Endodermal cell (in vitro differentiated cells): Measurements from ENCODE around the gene TGM6. TPM values are rescaled to one million over a fixed set of nuclear protein-coding genes. Genes with fewer than 3 reads are reported as not detected.

ENCODE experiments used
- DNase-seq: peaks from one replicate; pipeline ENCODE4 v3.0.0-alpha.2; 2017
- H3K27ac ChIP-seq: 2 replicates; pipeline ENCODE4 v1.5.1; 2013; ENCODE audit warnings: mild to moderate bottlenecking, low read depth, low read length, moderate library complexity
- H3K27me3 ChIP-seq: 2 replicates; pipeline ENCODE4 v1.6.1; 2013; ENCODE audit warnings: mild to moderate bottlenecking, low read length, moderate library complexity; ENCODE audit not compliant: insufficient read depth, control insufficient read depth, poor library complexity, severe bottlenecking
- H3K36me3 ChIP-seq: 2 replicates; pipeline ENCODE4 v1.7.0; 2013; ENCODE audit warnings: mild to moderate bottlenecking, low read length, moderate library complexity; ENCODE audit not compliant: control insufficient read depth, insufficient read depth
- H3K4me1 ChIP-seq: one replicate; pipeline ENCODE4 v1.7.0; 2013; ENCODE audit warnings: low read length; ENCODE audit not compliant: control insufficient read depth, insufficient read depth
- H3K4me3 ChIP-seq: 2 replicates; pipeline ENCODE4 v1.5.1; 2013; ENCODE audit warnings: mild to moderate bottlenecking, low read length, moderate library complexity
- H3K9ac ChIP-seq: 2 replicates; pipeline ENCODE4 v1.6.1; 2013; ENCODE audit warnings: mild to moderate bottlenecking, low read length, moderate library complexity; ENCODE audit not compliant: poor library complexity, severe bottlenecking; ENCODE audit errors: extremely low read depth
- H3K9me3 ChIP-seq: 2 replicates; pipeline ENCODE4 v1.6.1; 2013; ENCODE audit warnings: mild to moderate bottlenecking, low read length, moderate library complexity; ENCODE audit not compliant: control insufficient read depth
- H3K27ac Mint-ChIP-seq: 2 replicates; pipeline ENCODE4 v1.8.0; 2020; ENCODE audit warnings: mixed read lengths
- H3K27me3 Mint-ChIP-seq: 2 replicates; pipeline ENCODE4 v1.8.0; 2021; ENCODE audit warnings: mild to moderate bottlenecking, mixed read lengths; ENCODE audit not compliant: insufficient read depth
- H3K36me3 Mint-ChIP-seq: 2 replicates; pipeline ENCODE4 v1.8.0; 2020; ENCODE audit warnings: low read depth, mixed read lengths
- H3K4me1 Mint-ChIP-seq: 2 replicates; pipeline ENCODE4 v1.8.0; 2020; ENCODE audit warnings: mixed read lengths
- H3K4me3 Mint-ChIP-seq: 2 replicates; pipeline ENCODE4 v1.8.0; 2020; ENCODE audit warnings: mild to moderate bottlenecking, moderate library complexity, mixed read lengths
- H3K9me3 Mint-ChIP-seq: 2 replicates; pipeline ENCODE4 v1.8.0; 2020; ENCODE audit warnings: mild to moderate bottlenecking, mixed read lengths
- CTCF ChIP-seq: fragments of 200-600 bp; sonication (generic); conservative IDR thresholded peaks from 2 replicates; pipeline ENCODE4 v1.5.0; 2021; ENCODE audit warnings: antibody characterized with exemption, mild to moderate bottlenecking
- WGBS, 2 experiments: methylation state at CpG; one replicate each; pipeline versions ENCODE4 v1.1.5 to v1.1.7; 2013; ENCODE audit warnings: missing lambda C conversion rate in 2 of 2, mixed read lengths in 1 of 2; ENCODE audit not compliant: insufficient coverage in 1 of 2, insufficient read length in 1 of 2; 5-methylcytosine and 5-hydroxymethylcytosine counted together
- total RNA-seq, 2 donors: library from RNA; stranded (reverse); fragmentation: NEBNext Ultra II Directional in 1 of 2; extraction: Animal tissue kit (Norgen Biotek cat#: 25700) in 1 of 2; gene quantifications; 2 replicates in 1 of 2; 3 replicates in 1 of 2; pipeline ENCODE4 v1.2.1, GENCODE V29; 2021

TGM6 gene
- total RNA-seq, 2 donors from 2014 or later, result not detected

GRCh38 chr20:2332711-2333110 is 48.0 kb upstream of the TGM6 start:
- Histone ChIP-seq H3K4me1 (peaks cover 10% of the 10 kb centered on the region), H3K9me3 (no peaks in the 10 kb centered on the region), H3K4me3 (no peak overlapping the region), H3K27me3 (no peaks in the 10 kb centered on the region), H3K27ac (no peak overlapping the region), H3K36me3 (no peaks in the 10 kb centered on the region), H3K9ac (no peak overlapping the region)
- Mint-ChIP-seq H3K4me1 (peaks cover 13% of the 10 kb centered on the region), H3K27me3 (peaks cover 5% of the 10 kb centered on the region), H3K9me3 (no peaks in the 10 kb centered on the region), H3K27ac (no peak overlapping the region), H3K36me3 (no peaks in the 10 kb centered on the region), H3K4me3 (no peak overlapping the region)
- WGBS, 2 experiments, result 83 to 100% methylated on average over 4 of the region's 4 CpGs
- peak; percentile 19 for DNase-seq
- no peak for TF ChIP-seq CTCF

- Mint-ChIP-seq H3K36me3 (no peaks in the 10 kb centered on the region), H3K27me3 (peaks cover 5% of the 10 kb centered on the region), H3K4me1 (peaks cover 13% of the 10 kb centered on the region), H3K4me3 (no peak overlapping the region), H3K27ac (no peak overlapping the region), H3K9me3 (no peaks in the 10 kb centered on the region)
- WGBS, 2 experiments, result 85 to 100% methylated on average over 3 to 6 of the region's 6 CpGs
- H3K9ac ChIP-seq, result no peak overlapping the region
- TF ChIP-seq CTCF, result no peak
- peak; percentile 38 for DNase-seq
- no peak overlapping the region for H3K27ac ChIP-seq
- H3K36me3 ChIP-seq, result no peaks in the 10 kb centered on the region
- no peaks in the 10 kb centered on the region for H3K27me3 ChIP-seq
- no peaks in the 10 kb centered on the region for H3K9me3 ChIP-seq
- H3K4me1 ChIP-seq, result peaks cover 10% of the 10 kb centered on the region
- H3K4me3 ChIP-seq, result no peak overlapping the region
Observed at GRCh38 chr20:2333821-2334220, 46.9 kb upstream of the TGM6 start.

GRCh38 chr20:2335096-2335870 is 45.4 kb upstream of the TGM6 start:
- Histone ChIP-seq H3K27ac (no peak overlapping the region), H3K36me3 (no peaks in the 10 kb centered on the region), H3K4me1 (peaks cover under 1% of the 10 kb centered on the region), H3K9ac (no peak overlapping the region), H3K27me3 (no peaks in the 10 kb centered on the region), H3K9me3 (no peaks in the 10 kb centered on the region), H3K4me3 (no peak overlapping the region)
- Mint-ChIP-seq H3K4me1 (peaks cover 2% of the 10 kb centered on the region), H3K27me3 (peaks cover 5% of the 10 kb centered on the region), H3K36me3 (no peaks in the 10 kb centered on the region), H3K4me3 (no peak overlapping the region), H3K9me3 (no peaks in the 10 kb centered on the region), H3K27ac (peak overlapping the region; percentile 26)
- 69 to 95% methylated on average over 3 to 9 of the region's 9 CpGs for WGBS, 2 experiments
- no peak for TF ChIP-seq CTCF
- DNase-seq, result peak; percentile 14
